Cardiac septum (tissue), 1 donor: ENCODE data around the gene TDRD12. TPM values are rescaled to one million over a fixed set of nuclear protein-coding genes. Genes with fewer than 3 reads are reported as not detected.
"Not testable (repeated sequence)": the region's sequence is repeated elsewhere in the genome, so short reads cannot be mapped to it uniquely, and the experiment has no call there.

Experiments used
- DNase-seq: peaks from one replicate; pipeline ENCODE4 v3.0.0-alpha.2; 2020; ENCODE audit warnings: low spot score
- intact Hi-C: fragments of 100-400 bp; cut with DNase I; formaldehyde crosslinking; loops from one replicate; pipeline ENCODE4 v1.14.0; 2022
- total RNA-seq: library from RNA; stranded (reverse); fragmentation: NEBNext Ultra II Directional; extraction: Animal tissue kit (Norgen Biotek cat#: 25700); gene quantifications from one replicate; pipeline ENCODE4 v1.2.1, GENCODE V29; 2021
- donor health status: DM: no; HTN: no; CAD: no.

Gene TDRD12
- total RNA-seq, 1 donor from 2014 or later: 0.16 TPM

GRCh38 chr19:32819419-32820400, 100.1 kb downstream of the TDRD12 start:
- intact Hi-C loops: no loop called here
- no peak for DNase-seq

GRCh38 chr19:32822916-32823746, 103.6 kb downstream of the TDRD12 start:
- no peak for DNase-seq
- intact Hi-C loops: no loop called here

- intact Hi-C loops: no loop called here
- no peak for DNase-seq
Measured at GRCh38 chr19:32823747-32824102, 104.2 kb downstream of the TDRD12 start.

GRCh38 chr19:32824191-32824751, 104.7 kb downstream of the TDRD12 start:
- DNase-seq: no peak
- intact Hi-C loops: no loop called here

- no peak for DNase-seq
- intact Hi-C loops: no loop called here
Measured at GRCh38 chr19:32824916-32825608, 105.5 kb downstream of the TDRD12 start.

- intact Hi-C loops: no loop called here
- DNase-seq: no peak
Measured at GRCh38 chr19:32828139-32828538, 108.6 kb downstream of the TDRD12 start.

GRCh38 chr19:32828643-32829344, 109.2 kb downstream of the TDRD12 start:
- no peak for DNase-seq
- intact Hi-C loops: no loop called here

- no peak for DNase-seq
- intact Hi-C loops: no loop called here
Measured at GRCh38 chr19:32829345-32829896, 109.9 kb downstream of the TDRD12 start.

- intact Hi-C loops: no loop called here
- no peak for DNase-seq
Measured at GRCh38 chr19:32830231-32831014, 110.9 kb downstream of the TDRD12 start.

- no peak for DNase-seq
- intact Hi-C loops: no loop called here
Measured at GRCh38 chr19:32831611-32832010, 112.0 kb downstream of the TDRD12 start.

GRCh38 chr19:32832094-32832493, 112.5 kb downstream of the TDRD12 start:
- DNase-seq, intact Hi-C loops: not testable (repeated sequence)

GRCh38 chr19:32832825-32833224, 113.3 kb downstream of the TDRD12 start:
- intact Hi-C loops, DNase-seq: not testable (repeated sequence)

GRCh38 chr19:32833388-32833787, 113.8 kb downstream of the TDRD12 start:
- intact Hi-C loops: not testable (repeated sequence)

GRCh38 chr19:32837531-32837930, 118.0 kb downstream of the TDRD12 start:
- intact Hi-C loops: no loop called here
- DNase-seq: no peak

More at GRCh38 chr19:32833388-32833787, 113.8 kb downstream of the TDRD12 start:
- DNase-seq: not testable (repeated sequence)

GRCh38 chr19:32842061-32842460, 122.5 kb downstream of the TDRD12 start:
- no peak for DNase-seq
- intact Hi-C loops: no loop called here

- DNase-seq: no peak
- intact Hi-C loops: no loop called here
Measured at GRCh38 chr19:32843716-32844245, 124.2 kb downstream of the TDRD12 start.

- intact Hi-C loops, DNase-seq: not testable (repeated sequence)
Measured at GRCh38 chr19:32848035-32848434, 128.5 kb downstream of the TDRD12 start.

- DNase-seq: no peak
- intact Hi-C loops: no loop called here
Measured at GRCh38 chr19:32852216-32852615, 132.6 kb downstream of the TDRD12 start.
